ENCODE measurements around the gene SAFB2.

DNA sequence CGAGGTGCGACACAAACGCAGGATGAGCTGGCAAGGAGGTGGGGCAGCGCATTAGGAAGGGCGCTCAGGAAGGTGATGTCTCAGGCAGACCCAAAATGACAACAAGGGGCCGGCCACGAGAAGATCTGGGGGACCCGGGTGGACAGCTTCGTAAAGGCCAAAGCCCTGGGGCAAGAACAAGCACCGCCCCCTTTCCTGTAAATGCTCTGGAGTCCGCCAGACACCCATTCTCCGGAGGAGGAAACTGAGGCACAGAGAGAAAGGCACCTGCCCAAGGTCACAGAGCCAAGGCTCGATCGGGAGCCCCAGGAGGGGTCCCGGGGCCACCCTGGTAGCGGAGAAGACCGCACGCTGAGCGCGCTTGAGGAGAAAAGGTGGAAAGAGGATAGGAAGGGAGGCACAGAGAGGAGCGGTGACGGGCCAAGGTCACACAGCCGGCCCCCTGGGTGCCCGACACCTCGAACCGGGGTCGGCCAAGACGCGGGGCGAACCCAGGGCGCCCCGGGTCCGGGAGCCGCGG lies 571 bp downstream of the SAFB2 start:
- no peak for TF ChIP-seq POLR2A (IDR thresholded peaks at IDR 0.05)
- TF ChIP-seq, protein P1, sequence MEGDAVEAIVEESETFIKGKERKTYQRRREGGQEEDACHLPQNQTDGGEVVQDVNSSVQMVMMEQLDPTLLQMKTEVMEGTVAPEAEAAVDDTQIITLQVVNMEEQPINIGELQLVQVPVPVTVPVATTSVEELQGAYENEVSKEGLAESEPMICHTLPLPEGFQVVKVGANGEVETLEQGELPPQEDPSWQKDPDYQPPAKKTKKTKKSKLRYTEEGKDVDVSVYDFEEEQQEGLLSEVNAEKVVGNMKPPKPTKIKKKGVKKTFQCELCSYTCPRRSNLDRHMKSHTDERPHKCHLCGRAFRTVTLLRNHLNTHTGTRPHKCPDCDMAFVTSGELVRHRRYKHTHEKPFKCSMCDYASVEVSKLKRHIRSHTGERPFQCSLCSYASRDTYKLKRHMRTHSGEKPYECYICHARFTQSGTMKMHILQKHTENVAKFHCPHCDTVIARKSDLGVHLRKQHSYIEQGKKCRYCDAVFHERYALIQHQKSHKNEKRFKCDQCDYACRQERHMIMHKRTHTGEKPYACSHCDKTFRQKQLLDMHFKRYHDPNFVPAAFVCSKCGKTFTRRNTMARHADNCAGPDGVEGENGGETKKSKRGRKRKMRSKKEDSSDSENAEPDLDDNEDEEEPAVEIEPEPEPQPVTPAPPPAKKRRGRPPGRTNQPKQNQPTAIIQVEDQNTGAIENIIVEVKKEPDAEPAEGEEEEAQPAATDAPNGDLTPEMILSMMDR (IDR thresholded peaks at IDR 0.05) = no peak
